ENCODE data around the gene NTM. TPM values are rescaled to one million over a fixed set of nuclear protein-coding genes. Genes with fewer than 3 reads are reported as not detected.

NTM gene
- total RNA-seq, 1 experiment from 2014 or later: not detected

DNA sequence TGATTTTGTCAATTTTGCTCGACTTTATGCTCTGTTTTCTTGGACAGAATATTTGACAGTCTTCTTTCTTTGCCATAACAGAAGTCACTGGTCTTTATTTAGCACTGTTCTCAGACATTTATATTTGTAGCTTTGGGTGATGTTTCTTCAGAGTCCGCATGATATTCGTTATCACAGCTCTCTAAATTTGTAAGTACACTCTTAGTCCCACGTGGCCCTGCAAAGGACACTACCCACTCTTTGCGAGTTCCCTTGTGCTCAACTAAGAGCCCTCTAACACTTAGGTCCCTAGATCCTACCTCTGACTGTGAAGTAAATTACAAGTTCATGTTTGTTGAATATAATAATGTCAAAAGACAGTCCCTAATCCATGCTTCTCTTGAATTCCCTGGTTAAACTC lies 651.9 kb downstream of the NTM start:
- H3K4me1 ChIP-seq (ENCODE audit: control insufficient read depth in 1 of 2, insufficient read depth in 2 of 2, low read length in 2 of 2): no peaks in the 10 kb centered on the region
- no peaks in the 10 kb centered on the region for H3K27me3 ChIP-seq (ENCODE audit: insufficient read depth, low read length)
- H3K27ac ChIP-seq (ENCODE audit: low read depth, low read length): no peak overlapping the region
- TF ChIP-seq YY1 (IDR thresholded peaks at IDR 0.05; ENCODE audit: extremely low read depth, insufficient replicate concordance, low read depth, low read length) (no peak), POLR2A (IDR thresholded peaks at IDR 0.05; ENCODE audit: borderline replicate concordance, extremely low read depth, insufficient read depth, insufficient read length) (no peak), SRF (IDR thresholded peaks at IDR 0.05; ENCODE audit: low read depth) (no peak), EZH2 (IDR thresholded peaks at IDR 0.05) (no peak), JUND (IDR thresholded peaks at IDR 0.05) (no peak), ZFX (IDR thresholded peaks at IDR 0.05) (no peak), SIN3A (IDR thresholded peaks at IDR 0.05; ENCODE audit: low read depth) (no peak), EGR1 (IDR thresholded peaks at IDR 0.05; ENCODE audit: low read depth) (no peak), RAD21 (IDR thresholded peaks at IDR 0.05; ENCODE audit: low read depth) (no peak), TCF7L2 (IDR thresholded peaks at IDR 0.05; ENCODE audit: borderline replicate concordance, extremely low read depth, insufficient read depth, insufficient read length) (no peak), ZNF274 (IDR thresholded peaks at IDR 0.05; ENCODE audit: low read depth, low read length) (no peak), POLR2AphosphoS5 (IDR thresholded peaks at IDR 0.05; ENCODE audit: low read depth, low read length) (no peak), EZH2phosphoT487 (IDR thresholded peaks at IDR 0.05; ENCODE audit: borderline replicate concordance) (no peak), ELF1 (IDR thresholded peaks at IDR 0.05; ENCODE audit: borderline replicate concordance, low read depth) (no peak), CEBPB (IDR thresholded peaks at IDR 0.05; ENCODE audit: low read depth) (no peak), SP1 (IDR thresholded peaks at IDR 0.05; ENCODE audit: low read depth) (no peak)
- TF ChIP-seq, protein P1, sequence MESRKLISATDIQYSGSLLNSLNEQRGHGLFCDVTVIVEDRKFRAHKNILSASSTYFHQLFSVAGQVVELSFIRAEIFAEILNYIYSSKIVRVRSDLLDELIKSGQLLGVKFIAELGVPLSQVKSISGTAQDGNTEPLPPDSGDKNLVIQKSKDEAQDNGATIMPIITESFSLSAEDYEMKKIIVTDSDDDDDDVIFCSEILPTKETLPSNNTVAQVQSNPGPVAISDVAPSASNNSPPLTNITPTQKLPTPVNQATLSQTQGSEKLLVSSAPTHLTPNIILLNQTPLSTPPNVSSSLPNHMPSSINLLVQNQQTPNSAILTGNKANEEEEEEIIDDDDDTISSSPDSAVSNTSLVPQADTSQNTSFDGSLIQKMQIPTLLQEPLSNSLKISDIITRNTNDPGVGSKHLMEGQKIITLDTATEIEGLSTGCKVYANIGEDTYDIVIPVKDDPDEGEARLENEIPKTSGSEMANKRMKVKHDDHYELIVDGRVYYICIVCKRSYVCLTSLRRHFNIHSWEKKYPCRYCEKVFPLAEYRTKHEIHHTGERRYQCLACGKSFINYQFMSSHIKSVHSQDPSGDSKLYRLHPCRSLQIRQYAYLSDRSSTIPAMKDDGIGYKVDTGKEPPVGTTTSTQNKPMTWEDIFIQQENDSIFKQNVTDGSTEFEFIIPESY (IDR thresholded peaks at IDR 0.05; ENCODE audit: extremely low read depth, insufficient replicate concordance, low read length): no peak
- TF ChIP-seq, protein P2, sequence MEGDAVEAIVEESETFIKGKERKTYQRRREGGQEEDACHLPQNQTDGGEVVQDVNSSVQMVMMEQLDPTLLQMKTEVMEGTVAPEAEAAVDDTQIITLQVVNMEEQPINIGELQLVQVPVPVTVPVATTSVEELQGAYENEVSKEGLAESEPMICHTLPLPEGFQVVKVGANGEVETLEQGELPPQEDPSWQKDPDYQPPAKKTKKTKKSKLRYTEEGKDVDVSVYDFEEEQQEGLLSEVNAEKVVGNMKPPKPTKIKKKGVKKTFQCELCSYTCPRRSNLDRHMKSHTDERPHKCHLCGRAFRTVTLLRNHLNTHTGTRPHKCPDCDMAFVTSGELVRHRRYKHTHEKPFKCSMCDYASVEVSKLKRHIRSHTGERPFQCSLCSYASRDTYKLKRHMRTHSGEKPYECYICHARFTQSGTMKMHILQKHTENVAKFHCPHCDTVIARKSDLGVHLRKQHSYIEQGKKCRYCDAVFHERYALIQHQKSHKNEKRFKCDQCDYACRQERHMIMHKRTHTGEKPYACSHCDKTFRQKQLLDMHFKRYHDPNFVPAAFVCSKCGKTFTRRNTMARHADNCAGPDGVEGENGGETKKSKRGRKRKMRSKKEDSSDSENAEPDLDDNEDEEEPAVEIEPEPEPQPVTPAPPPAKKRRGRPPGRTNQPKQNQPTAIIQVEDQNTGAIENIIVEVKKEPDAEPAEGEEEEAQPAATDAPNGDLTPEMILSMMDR (IDR thresholded peaks at IDR 0.05 in 2 of 3, conservative IDR thresholded peaks at IDR 0.05 in 1 of 3; ENCODE audit: borderline replicate concordance in 1 of 3, insufficient read depth in 1 of 3, low read depth in 2 of 3, low read length in 2 of 3): no peak
- TF ChIP-seq, protein P3, sequence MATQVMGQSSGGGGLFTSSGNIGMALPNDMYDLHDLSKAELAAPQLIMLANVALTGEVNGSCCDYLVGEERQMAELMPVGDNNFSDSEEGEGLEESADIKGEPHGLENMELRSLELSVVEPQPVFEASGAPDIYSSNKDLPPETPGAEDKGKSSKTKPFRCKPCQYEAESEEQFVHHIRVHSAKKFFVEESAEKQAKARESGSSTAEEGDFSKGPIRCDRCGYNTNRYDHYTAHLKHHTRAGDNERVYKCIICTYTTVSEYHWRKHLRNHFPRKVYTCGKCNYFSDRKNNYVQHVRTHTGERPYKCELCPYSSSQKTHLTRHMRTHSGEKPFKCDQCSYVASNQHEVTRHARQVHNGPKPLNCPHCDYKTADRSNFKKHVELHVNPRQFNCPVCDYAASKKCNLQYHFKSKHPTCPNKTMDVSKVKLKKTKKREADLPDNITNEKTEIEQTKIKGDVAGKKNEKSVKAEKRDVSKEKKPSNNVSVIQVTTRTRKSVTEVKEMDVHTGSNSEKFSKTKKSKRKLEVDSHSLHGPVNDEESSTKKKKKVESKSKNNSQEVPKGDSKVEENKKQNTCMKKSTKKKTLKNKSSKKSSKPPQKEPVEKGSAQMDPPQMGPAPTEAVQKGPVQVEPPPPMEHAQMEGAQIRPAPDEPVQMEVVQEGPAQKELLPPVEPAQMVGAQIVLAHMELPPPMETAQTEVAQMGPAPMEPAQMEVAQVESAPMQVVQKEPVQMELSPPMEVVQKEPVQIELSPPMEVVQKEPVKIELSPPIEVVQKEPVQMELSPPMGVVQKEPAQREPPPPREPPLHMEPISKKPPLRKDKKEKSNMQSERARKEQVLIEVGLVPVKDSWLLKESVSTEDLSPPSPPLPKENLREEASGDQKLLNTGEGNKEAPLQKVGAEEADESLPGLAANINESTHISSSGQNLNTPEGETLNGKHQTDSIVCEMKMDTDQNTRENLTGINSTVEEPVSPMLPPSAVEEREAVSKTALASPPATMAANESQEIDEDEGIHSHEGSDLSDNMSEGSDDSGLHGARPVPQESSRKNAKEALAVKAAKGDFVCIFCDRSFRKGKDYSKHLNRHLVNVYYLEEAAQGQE (IDR thresholded peaks at IDR 0.05; ENCODE audit: low read depth): no peak
- TF ChIP-seq, protein P4, sequence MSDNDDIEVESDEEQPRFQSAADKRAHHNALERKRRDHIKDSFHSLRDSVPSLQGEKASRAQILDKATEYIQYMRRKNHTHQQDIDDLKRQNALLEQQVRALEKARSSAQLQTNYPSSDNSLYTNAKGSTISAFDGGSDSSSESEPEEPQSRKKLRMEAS (IDR thresholded peaks at IDR 0.05): no peak
- H2AFZ ChIP-seq (ENCODE audit: low read depth, low read length, poor library complexity, severe bottlenecking): no peak overlapping the region
- H4K20me1 ChIP-seq (ENCODE audit: insufficient read depth): no peaks in the 10 kb centered on the region
- no peaks in the 10 kb centered on the region for H3K36me3 ChIP-seq (ENCODE audit: control insufficient read depth in 1 of 2, insufficient read depth in 2 of 2, low read length in 2 of 2)
- POLR2A ChIA-PET: no interaction called here
- H3K4me3 ChIP-seq (replicated peaks in 1 of 2; ENCODE audit: low read depth in 1 of 2, low read length in 2 of 2): no peak overlapping the region
- BruUV-seq (replicated peaks): no TSS peak
- intact Hi-C loops (cut with micrococcal nuclease): no loop called here
- no peaks in the 10 kb centered on the region for H3K9me2 ChIP-seq (ENCODE audit: insufficient read depth)
- H3K79me2 ChIP-seq (ENCODE audit: insufficient read depth, low read length): no peaks in the 10 kb centered on the region
- RAD21 ChIA-PET (ENCODE audit: low non-redundant PET in 1 of 2, low total read pairs in 2 of 2, uncharacterized antibody in 2 of 2, unreplicated experiment in 2 of 2): no interaction called here
- CTCF ChIA-PET: no interaction called here
- H3K9ac ChIP-seq (ENCODE audit: low read length): no peak overlapping the region
- H3K9me3 ChIP-seq (ENCODE audit: control insufficient read depth in 1 of 2, insufficient read depth in 1 of 2, low read depth in 1 of 2, low read length in 2 of 2): peaks cover 7 to 36% of the 10 kb centered on the region in 2 experiments; a peak in 2 of 4 replicates
- DNase-seq (ENCODE audit: low read depth, low spot score) (no peak), ATAC-seq (no peak)
- no peak overlapping the region for H3K4me2 ChIP-seq (ENCODE audit: low read length)

Data from HCT116 (cell line).